Measurements from ENCODE around the gene FERMT2.

The FERMT2 gene

GRCh38 chr14:52853522-52853854 is 97.4 kb downstream of the FERMT2 start:
- no peaks in the 10 kb centered on the region for H3K4me1 ChIP-seq (ENCODE audit: control insufficient read depth, low read length)
- H3K4me3 ChIP-seq (ENCODE audit: low read length), result no peak overlapping the region
- no peak overlapping the region for H3K27ac ChIP-seq (ENCODE audit: low read depth, low read length)
- H3K27me3 ChIP-seq (ENCODE audit: control insufficient read depth, low read length), result peaks cover 2% of the 10 kb centered on the region; the same call in 1 of the 2 replicates
- no peaks in the 10 kb centered on the region for H3K79me2 ChIP-seq (ENCODE audit: control insufficient read depth, low read length)
- no peaks in the 10 kb centered on the region for H3K9me3 ChIP-seq (ENCODE audit: control insufficient read depth, insufficient read depth, low read length)
- no peaks in the 10 kb centered on the region for H4K20me1 ChIP-seq (ENCODE audit: control insufficient read depth, insufficient read depth, low read depth, low read length)
- no peaks in the 10 kb centered on the region for H3F3A ChIP-seq (ENCODE audit: control insufficient read depth, insufficient read depth)
- TF ChIP-seq EZH2phosphoT487 (IDR thresholded peaks at IDR 0.05; ENCODE audit: borderline replicate concordance, low read length), result no peak
- no peaks in the 10 kb centered on the region for H3K9me2 ChIP-seq (replicated peaks; ENCODE audit: control insufficient read depth, low read length)
- no peak overlapping the region for H3K4me2 ChIP-seq (ENCODE audit: low read length)
- H3K36me3 ChIP-seq (ENCODE audit: control insufficient read depth, low read length), result no peaks in the 10 kb centered on the region

- Histone ChIP-seq H3K79me2 (ENCODE audit: control insufficient read depth, low read length) (no peaks in the 10 kb centered on the region), H3K27ac (ENCODE audit: low read depth, low read length) (no peak overlapping the region), H3K9me2 (replicated peaks; ENCODE audit: control insufficient read depth, low read length) (no peaks in the 10 kb centered on the region), H3K9me3 (ENCODE audit: control insufficient read depth, insufficient read depth, low read length) (no peaks in the 10 kb centered on the region), H3F3A (ENCODE audit: control insufficient read depth, insufficient read depth) (no peaks in the 10 kb centered on the region), H4K20me1 (ENCODE audit: control insufficient read depth, insufficient read depth, low read depth, low read length) (no peaks in the 10 kb centered on the region), H3K4me3 (ENCODE audit: low read length) (no peak overlapping the region), H3K4me2 (ENCODE audit: low read length) (no peak overlapping the region), H3K27me3 (ENCODE audit: control insufficient read depth, low read length) (no peaks in the 10 kb centered on the region), H3K4me1 (ENCODE audit: control insufficient read depth, low read length) (no peaks in the 10 kb centered on the region), H3K36me3 (ENCODE audit: control insufficient read depth, low read length) (no peaks in the 10 kb centered on the region)
- TF ChIP-seq EZH2phosphoT487 (IDR thresholded peaks at IDR 0.05; ENCODE audit: borderline replicate concordance, low read length), result no peak
- TF ChIP-seq, protein P1, sequence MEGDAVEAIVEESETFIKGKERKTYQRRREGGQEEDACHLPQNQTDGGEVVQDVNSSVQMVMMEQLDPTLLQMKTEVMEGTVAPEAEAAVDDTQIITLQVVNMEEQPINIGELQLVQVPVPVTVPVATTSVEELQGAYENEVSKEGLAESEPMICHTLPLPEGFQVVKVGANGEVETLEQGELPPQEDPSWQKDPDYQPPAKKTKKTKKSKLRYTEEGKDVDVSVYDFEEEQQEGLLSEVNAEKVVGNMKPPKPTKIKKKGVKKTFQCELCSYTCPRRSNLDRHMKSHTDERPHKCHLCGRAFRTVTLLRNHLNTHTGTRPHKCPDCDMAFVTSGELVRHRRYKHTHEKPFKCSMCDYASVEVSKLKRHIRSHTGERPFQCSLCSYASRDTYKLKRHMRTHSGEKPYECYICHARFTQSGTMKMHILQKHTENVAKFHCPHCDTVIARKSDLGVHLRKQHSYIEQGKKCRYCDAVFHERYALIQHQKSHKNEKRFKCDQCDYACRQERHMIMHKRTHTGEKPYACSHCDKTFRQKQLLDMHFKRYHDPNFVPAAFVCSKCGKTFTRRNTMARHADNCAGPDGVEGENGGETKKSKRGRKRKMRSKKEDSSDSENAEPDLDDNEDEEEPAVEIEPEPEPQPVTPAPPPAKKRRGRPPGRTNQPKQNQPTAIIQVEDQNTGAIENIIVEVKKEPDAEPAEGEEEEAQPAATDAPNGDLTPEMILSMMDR (IDR thresholded peaks at IDR 0.05; ENCODE audit: low read depth, low read length, poor library complexity, severe bottlenecking), result no peak
Measured at GRCh38 chr14:52852810-52853521, 97.9 kb downstream of the FERMT2 start.

GRCh38 chr14:52850451-52850909 is 100.4 kb downstream of the FERMT2 start:
- Histone ChIP-seq H3K27ac (ENCODE audit: low read depth, low read length) (no peak overlapping the region), H4K20me1 (ENCODE audit: control insufficient read depth, insufficient read depth, low read depth, low read length) (no peaks in the 10 kb centered on the region), H3K79me2 (ENCODE audit: control insufficient read depth, low read length) (no peaks in the 10 kb centered on the region), H3F3A (ENCODE audit: control insufficient read depth, insufficient read depth) (no peaks in the 10 kb centered on the region), H3K4me3 (ENCODE audit: low read length) (no peak overlapping the region), H3K36me3 (ENCODE audit: control insufficient read depth, low read length) (no peaks in the 10 kb centered on the region), H3K9me2 (replicated peaks; ENCODE audit: control insufficient read depth, low read length) (no peaks in the 10 kb centered on the region), H3K27me3 (ENCODE audit: control insufficient read depth, low read length) (no peaks in the 10 kb centered on the region), H3K4me1 (ENCODE audit: control insufficient read depth, low read length) (no peaks in the 10 kb centered on the region), H3K9me3 (ENCODE audit: control insufficient read depth, insufficient read depth, low read length) (no peaks in the 10 kb centered on the region), H3K4me2 (ENCODE audit: low read length) (no peak overlapping the region)
- TF ChIP-seq EZH2phosphoT487 (IDR thresholded peaks at IDR 0.05; ENCODE audit: borderline replicate concordance, low read length), result no peak
- TF ChIP-seq, protein P1 (IDR thresholded peaks at IDR 0.05; ENCODE audit: low read depth, low read length, poor library complexity, severe bottlenecking), result no peak

DNA sequence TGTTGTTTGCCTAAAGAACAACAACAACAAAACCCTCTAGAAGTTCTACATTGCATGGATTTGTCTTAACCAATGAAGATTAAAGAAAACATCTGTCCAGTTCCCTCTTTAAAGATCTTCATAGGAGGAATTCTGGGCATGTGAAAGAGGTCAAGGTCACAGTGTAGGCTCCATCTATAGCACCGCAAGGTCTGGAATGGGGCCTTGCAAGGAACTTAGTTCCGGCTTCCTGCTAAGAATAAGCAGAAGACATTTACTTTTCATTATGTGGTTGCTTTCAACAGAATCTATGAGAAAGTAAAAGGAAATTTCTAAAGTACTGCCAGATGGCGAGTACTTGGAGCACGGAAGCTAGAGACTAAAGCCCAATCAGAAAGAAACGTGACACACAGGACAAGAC is 102.2 kb downstream of the FERMT2 start:
- Histone ChIP-seq H3K4me2 (ENCODE audit: low read length) (no peak overlapping the region), H3K9me2 (replicated peaks; ENCODE audit: control insufficient read depth, low read length) (no peaks in the 10 kb centered on the region), H3K9me3 (ENCODE audit: control insufficient read depth, insufficient read depth, low read length) (no peaks in the 10 kb centered on the region), H4K20me1 (ENCODE audit: control insufficient read depth, insufficient read depth, low read depth, low read length) (no peaks in the 10 kb centered on the region), H3K27ac (ENCODE audit: low read depth, low read length) (no peak overlapping the region), H3K27me3 (ENCODE audit: control insufficient read depth, low read length) (no peaks in the 10 kb centered on the region), H3K36me3 (ENCODE audit: control insufficient read depth, low read length) (no peaks in the 10 kb centered on the region), H3F3A (ENCODE audit: control insufficient read depth, insufficient read depth) (no peaks in the 10 kb centered on the region), H3K4me3 (ENCODE audit: low read length) (no peak overlapping the region), H3K79me2 (ENCODE audit: control insufficient read depth, low read length) (no peaks in the 10 kb centered on the region), H3K4me1 (ENCODE audit: control insufficient read depth, low read length) (no peaks in the 10 kb centered on the region)
- TF ChIP-seq, protein P1 (IDR thresholded peaks at IDR 0.05; ENCODE audit: low read depth, low read length, poor library complexity, severe bottlenecking), result no peak
- TF ChIP-seq EZH2phosphoT487 (IDR thresholded peaks at IDR 0.05; ENCODE audit: borderline replicate concordance, low read length), result no peak
